Fibroblast of the aortic adventitia (primary cell): ENCODE measurements around the gene SLC25A41. TPM values are rescaled to one million over a fixed set of nuclear protein-coding genes. Genes with fewer than 3 reads are reported as not detected.
A peak's percentile ranks its signal among the peaks of the same experiment; 100 is the strongest.

Source experiments
- DNase-seq: peaks from one replicate; pipeline ENCODE4 v3.0.0-alpha.2; 2010; ENCODE audit warnings: low read depth
- H3K4me3 ChIP-seq: 2 replicates; pipeline ENCODE4 v1.5.1; 2011; ENCODE audit warnings: low read depth, mild to moderate bottlenecking, control low read depth, low read length, moderate library complexity
- total RNA-seq: library from RNA; depleted of rRNA; stranded (reverse); fragments of >200 nt; gene quantifications from 2 replicates; pipeline ENCODE4 v1.2.3, GENCODE V29; 2012; ENCODE audit warnings: low replicate concordance
- TF ChIP-seq, protein P1 (sequence below): IDR thresholded peaks from 2 replicates; pipeline ENCODE4 v1.5.1; 2011; ENCODE audit warnings: mild to moderate bottlenecking, low read length, control low read depth, inconsistent platforms; ENCODE audit not compliant: insufficient read depth

SLC25A41 gene
- total RNA-seq, 1 donor, result not detected

DNA sequence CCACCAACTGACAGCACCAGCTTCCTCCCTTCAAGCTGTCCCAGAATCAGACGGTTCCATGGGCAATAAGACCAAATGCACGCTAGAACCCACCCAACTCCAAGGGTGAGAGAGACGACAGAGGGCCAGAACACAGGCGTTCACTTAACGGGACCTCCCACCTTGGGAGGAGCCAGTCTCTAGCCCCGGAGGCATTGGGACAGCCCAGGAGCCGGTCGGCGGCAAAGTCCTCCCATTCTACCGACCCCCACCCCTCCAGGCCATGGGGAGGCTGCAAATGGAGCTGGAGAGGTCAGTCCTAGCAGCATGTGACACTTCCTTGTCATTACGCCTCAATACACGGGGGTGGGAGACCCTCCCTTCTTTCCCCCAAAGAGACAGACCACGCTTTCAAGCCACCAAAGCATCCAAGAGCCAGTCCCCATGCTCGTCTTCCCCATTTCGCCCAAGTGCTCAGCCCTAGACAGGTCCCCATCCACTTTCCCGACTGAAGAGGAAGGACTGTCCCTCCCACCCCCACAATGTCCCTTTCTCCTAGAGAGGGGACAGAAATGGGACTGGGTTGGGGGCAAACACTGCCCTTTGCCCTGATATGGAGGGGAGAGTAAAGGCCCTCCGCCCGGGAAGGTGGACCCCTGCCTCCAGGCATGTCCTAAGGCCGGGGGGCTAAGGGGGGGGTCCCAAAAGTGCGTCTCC lies 9.9 kb downstream of the SLC25A41 start:
- TF ChIP-seq, protein P1, sequence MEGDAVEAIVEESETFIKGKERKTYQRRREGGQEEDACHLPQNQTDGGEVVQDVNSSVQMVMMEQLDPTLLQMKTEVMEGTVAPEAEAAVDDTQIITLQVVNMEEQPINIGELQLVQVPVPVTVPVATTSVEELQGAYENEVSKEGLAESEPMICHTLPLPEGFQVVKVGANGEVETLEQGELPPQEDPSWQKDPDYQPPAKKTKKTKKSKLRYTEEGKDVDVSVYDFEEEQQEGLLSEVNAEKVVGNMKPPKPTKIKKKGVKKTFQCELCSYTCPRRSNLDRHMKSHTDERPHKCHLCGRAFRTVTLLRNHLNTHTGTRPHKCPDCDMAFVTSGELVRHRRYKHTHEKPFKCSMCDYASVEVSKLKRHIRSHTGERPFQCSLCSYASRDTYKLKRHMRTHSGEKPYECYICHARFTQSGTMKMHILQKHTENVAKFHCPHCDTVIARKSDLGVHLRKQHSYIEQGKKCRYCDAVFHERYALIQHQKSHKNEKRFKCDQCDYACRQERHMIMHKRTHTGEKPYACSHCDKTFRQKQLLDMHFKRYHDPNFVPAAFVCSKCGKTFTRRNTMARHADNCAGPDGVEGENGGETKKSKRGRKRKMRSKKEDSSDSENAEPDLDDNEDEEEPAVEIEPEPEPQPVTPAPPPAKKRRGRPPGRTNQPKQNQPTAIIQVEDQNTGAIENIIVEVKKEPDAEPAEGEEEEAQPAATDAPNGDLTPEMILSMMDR, result no peak
- peak; percentile 40 for DNase-seq
- peak overlapping the region; percentile 96 for H3K4me3 ChIP-seq

DNA sequence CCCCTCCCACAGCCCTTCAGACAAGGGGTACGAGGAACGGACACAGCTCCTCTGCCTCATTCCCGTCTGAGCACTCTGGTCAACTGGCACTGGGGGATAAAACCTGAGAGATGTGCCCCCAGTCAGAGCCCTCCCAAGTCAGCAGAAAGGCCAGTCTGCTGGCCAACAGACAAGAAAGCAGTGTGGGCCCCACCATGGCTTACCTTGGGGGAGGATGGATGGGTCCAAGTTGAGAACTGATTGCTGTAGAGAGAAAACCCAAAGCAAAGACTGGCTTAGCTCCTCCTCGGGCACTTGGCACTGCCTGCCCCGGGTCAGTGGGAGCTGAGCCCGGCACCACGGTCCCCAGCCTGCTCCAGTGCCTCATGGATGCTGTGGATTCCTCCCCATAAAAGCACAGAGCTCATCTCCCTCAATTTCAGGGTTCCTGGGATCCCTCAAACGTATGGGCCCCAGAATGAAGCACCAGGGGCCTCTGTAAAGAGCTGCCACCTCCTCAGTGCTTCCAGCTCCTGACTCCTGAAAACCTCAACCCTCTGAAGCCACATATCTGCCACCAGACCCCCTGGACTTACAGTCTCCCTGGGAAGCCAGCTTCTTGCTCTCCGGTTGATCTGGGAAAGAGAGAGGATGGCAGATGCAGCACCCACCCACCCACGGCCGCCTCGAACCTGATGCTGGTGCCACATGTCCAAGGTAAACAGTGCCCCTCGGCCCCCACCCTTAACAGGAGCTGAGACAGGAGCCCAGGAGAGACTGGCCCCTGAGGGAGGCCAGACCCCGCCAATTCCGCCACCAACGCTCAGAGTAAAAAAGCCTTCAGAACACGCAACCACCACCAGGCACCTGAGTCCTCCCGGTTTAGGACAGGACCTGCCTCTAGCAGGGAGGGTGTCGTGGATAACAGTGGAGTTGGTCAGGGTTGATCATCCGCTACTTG lies 12.2 kb downstream of the SLC25A41 start:
- no peak overlapping the region for H3K4me3 ChIP-seq
- no peak for DNase-seq
- TF ChIP-seq, protein P1, result no peak

- TF ChIP-seq, protein P1, result no peak
- no peak for DNase-seq
- H3K4me3 ChIP-seq, result no peak overlapping the region
Measured at GRCh38 chr19:6418562-6418932, 15.0 kb downstream of the SLC25A41 start.

DNA sequence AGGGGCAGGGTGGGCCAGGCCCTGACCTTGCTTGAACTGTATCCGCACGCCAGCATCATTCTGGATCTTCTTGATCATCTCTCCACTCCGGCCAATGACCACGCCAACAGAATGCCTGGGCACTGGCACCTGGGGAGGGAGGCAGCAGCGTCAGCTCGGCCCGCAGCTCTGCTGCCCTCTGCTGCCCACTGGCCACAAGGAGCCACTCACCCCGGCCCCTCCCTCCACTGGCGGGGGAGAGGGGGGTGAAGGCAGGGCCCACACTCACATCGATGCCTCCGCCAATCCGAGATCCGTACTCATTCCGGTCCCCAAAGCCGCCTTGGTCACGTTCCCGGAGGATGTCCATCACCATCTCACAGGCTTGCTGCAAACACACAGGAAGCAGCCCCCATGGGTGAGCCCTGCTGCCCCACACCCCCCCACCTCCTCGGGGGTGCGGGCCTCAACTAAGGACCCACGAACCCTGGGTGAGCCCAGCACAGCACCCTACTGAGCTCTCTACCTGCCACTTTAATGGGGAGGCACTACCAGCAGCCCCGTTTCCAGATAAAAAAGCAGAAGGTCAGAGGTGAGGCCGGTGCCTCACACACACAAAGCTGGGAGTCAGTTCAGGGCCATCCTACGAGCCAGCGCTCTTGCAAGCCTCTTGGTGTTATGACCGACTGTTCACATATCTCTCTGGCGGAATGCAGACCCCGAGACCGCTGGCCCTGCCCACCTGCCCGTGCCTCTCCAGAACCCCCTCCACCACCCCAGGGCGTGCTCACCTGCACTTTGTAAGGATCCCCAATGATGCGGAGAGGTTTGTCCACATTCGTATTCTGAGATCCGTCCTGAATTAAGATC lies 15.6 kb downstream of the SLC25A41 start:
- no peak for DNase-seq
- TF ChIP-seq, protein P1, result peak; percentile 59
- H3K4me3 ChIP-seq, result no peak overlapping the region

DNA sequence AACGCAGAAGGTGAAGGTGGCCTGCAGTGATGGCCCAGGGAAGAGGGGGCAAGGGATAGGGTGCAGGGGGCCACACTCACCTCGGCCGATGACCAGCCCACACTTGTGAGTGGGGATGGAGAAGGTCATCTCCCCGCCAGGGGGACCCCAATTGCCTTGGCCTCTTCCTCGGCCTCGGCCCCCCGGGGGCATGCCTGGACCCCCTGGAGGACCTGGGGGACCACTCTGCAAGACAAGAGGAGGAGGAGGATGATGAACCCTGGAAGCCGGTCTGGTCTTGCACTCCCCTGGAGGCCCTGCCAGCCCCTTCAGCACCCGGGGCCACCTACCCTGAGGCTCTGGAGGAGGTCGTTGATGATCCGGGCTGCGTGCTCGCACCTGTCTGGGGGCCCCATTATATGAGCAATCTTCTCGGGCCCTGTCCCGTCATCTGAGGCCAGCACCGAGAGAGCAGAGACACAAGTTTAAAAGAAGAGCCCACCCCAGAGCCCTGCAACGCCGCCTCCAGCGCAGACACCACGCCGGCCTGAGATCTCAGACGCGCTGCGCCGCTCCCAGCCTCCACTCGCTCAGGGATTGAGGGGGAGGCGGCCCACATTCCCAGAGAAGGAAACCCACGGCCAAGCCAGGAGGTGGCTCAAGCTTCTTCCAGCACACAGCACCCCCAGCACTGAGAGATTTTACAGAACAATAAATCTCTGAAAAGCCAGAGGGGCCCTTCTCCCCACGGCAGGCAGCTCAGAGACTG lies 16.7 kb downstream of the SLC25A41 start:
- TF ChIP-seq, protein P1, result no peak
- H3K4me3 ChIP-seq, result no peak overlapping the region
- DNase-seq, result no peak
